ENCODE measurements around the gene PEX10.
"Not testable (repeated sequence)": the region's sequence is repeated elsewhere in the genome, so short reads cannot be mapped to it uniquely, and the experiment has no call there.

Gene PEX10

GRCh38 chr1:2442661-2443060 is 30.3 kb upstream of the PEX10 start:
- DNase-seq: no peak

GRCh38 chr1:2441746-2442145 is 29.4 kb upstream of the PEX10 start:
- no peak for DNase-seq

- not testable (repeated sequence) for DNase-seq
Measured at GRCh38 chr1:2440346-2440745, 28.0 kb upstream of the PEX10 start.

GRCh38 chr1:2439369-2439768 is 27.0 kb upstream of the PEX10 start:
- no peak for DNase-seq

GRCh38 chr1:2438641-2439040 is 26.3 kb upstream of the PEX10 start:
- no peak for DNase-seq

- DNase-seq: no peak
Measured at GRCh38 chr1:2438038-2438437, 25.7 kb upstream of the PEX10 start.

GRCh38 chr1:2437617-2438016 is 25.3 kb upstream of the PEX10 start:
- DNase-seq: no peak

- no peak for DNase-seq
Measured at GRCh38 chr1:2436876-2437275, 24.5 kb upstream of the PEX10 start.

- no peak for DNase-seq
Measured at GRCh38 chr1:2435746-2436355, 23.5 kb upstream of the PEX10 start.

GRCh38 chr1:2435091-2435490 is 22.7 kb upstream of the PEX10 start:
- DNase-seq: no peak

GRCh38 chr1:2433936-2434655 is 21.7 kb upstream of the PEX10 start:
- no peak for DNase-seq

GRCh38 chr1:2433196-2433595 is 20.8 kb upstream of the PEX10 start:
- no peak for DNase-seq

GRCh38 chr1:2432441-2432844 is 20.1 kb upstream of the PEX10 start:
- no peak for DNase-seq

- DNase-seq: no peak
Measured at GRCh38 chr1:2431518-2431917, 19.2 kb upstream of the PEX10 start.

- DNase-seq: no peak
Measured at GRCh38 chr1:2431103-2431502, 18.7 kb upstream of the PEX10 start.

- no peak for DNase-seq
Measured at GRCh38 chr1:2430592-2430973, 18.2 kb upstream of the PEX10 start.

GRCh38 chr1:2429780-2430591 is 17.6 kb upstream of the PEX10 start:
- no peak for DNase-seq

GRCh38 chr1:2428490-2428889 is 16.1 kb upstream of the PEX10 start:
- DNase-seq: no peak

GRCh38 chr1:2427976-2428375 is 15.6 kb upstream of the PEX10 start:
- DNase-seq: no peak

GRCh38 chr1:2427051-2427450 is 14.7 kb upstream of the PEX10 start:
- DNase-seq: no peak

- DNase-seq: no peak
Measured at GRCh38 chr1:2426540-2426939, 14.2 kb upstream of the PEX10 start.

- no peak for DNase-seq
Measured at GRCh38 chr1:2425892-2426291, 13.5 kb upstream of the PEX10 start.

GRCh38 chr1:2422523-2422922 is 10.2 kb upstream of the PEX10 start:
- no peak for DNase-seq

- no peak for DNase-seq
Measured at GRCh38 chr1:2419416-2419815, 7.1 kb upstream of the PEX10 start.

Data from activated naive CD4-positive, alpha-beta T cell (primary cell).